MCF 10A (cell line): ENCODE data around the gene CABP2. TPM values are rescaled to one million over a fixed set of nuclear protein-coding genes. Genes with fewer than 3 reads are reported as not detected.

Source experiments
- BruUV-seq: library from RNA; stranded (reverse); fragments of 400-500 nt; replicated peaks from 2 replicates; lab custom pipeline; 2021; lab: Mats Ljungman, UMichigan
- CTCF ChIA-PET: fragments of 300-600 bp; sonication (Branson Sonifier 250); formaldehyde crosslinking; extraction: SDS; loops from one replicate; lab custom pipeline; 2021; ENCODE audit warnings: antibody characterized with exemption, inconsistent platforms; lab: Yijun Ruan, JAX
- POLR2A ChIA-PET: fragments of 300-600, 350-650 bp; sonication (Branson Sonifier 250); formaldehyde crosslinking; extraction: SDS; loops from one replicate; lab custom pipeline; 2020; ENCODE audit warnings: antibody characterized with exemption, inconsistent platforms; lab: Yijun Ruan, JAX
- DNase-seq: peaks from one replicate; pipeline ENCODE4 v3.0.0-alpha.2; 2018; ENCODE audit not compliant: unreplicated experiment
- H3K27ac Mint-ChIP-seq: one replicate; pipeline ENCODE4 v1.8.0; 2022; ENCODE audit warnings: mild to moderate bottlenecking, low read depth, mixed read lengths; ENCODE audit not compliant: unreplicated experiment
- H3K27me3 Mint-ChIP-seq: one replicate; pipeline ENCODE4 v1.8.0; 2022; ENCODE audit warnings: mixed read lengths; ENCODE audit not compliant: insufficient read depth, unreplicated experiment
- H3K36me3 Mint-ChIP-seq: one replicate; pipeline ENCODE4 v1.8.0; 2022; ENCODE audit warnings: mild to moderate bottlenecking, moderate library complexity, mixed read lengths; ENCODE audit not compliant: insufficient read depth, unreplicated experiment
- H3K4me1 Mint-ChIP-seq: one replicate; pipeline ENCODE4 v1.8.0; 2022; ENCODE audit warnings: mixed read lengths; ENCODE audit not compliant: insufficient read depth, unreplicated experiment
- H3K4me3 Mint-ChIP-seq: one replicate; pipeline ENCODE4 v1.8.0; 2022; ENCODE audit warnings: mild to moderate bottlenecking, moderate library complexity, mixed read lengths; ENCODE audit not compliant: unreplicated experiment
- H3K9me3 Mint-ChIP-seq: one replicate; pipeline ENCODE4 v1.8.0; 2022; ENCODE audit warnings: mixed read lengths; ENCODE audit not compliant: unreplicated experiment
- CTCF ChIP-seq: fragments of 200-600 bp; IDR thresholded peaks from one replicate; pipeline ENCODE4 v1.8.0; 2022; ENCODE audit warnings: antibody characterized with exemption, mild to moderate bottlenecking; ENCODE audit not compliant: unreplicated experiment
- intact Hi-C: fragments of 100-400 bp; cut with micrococcal nuclease; formaldehyde crosslinking; loops from 2 replicates; pipeline ENCODE4 v1.14.1; 2022
- total RNA-seq: library from RNA; stranded (reverse); gene quantifications from 2 replicates; pipeline ENCODE4 v1.2.3, GENCODE V29; 2022

The CABP2 gene
- total RNA-seq, 1 experiment from 2014 or later = not detected

GRCh38 chr11:67541198-67541597, 18.0 kb upstream of the CABP2 start:
- intact Hi-C loops = no loop called here
- H3K4me3 Mint-ChIP-seq = no peak overlapping the region
- no TSS peak for BruUV-seq
- TF ChIP-seq CTCF = no peak
- no peaks in the 10 kb centered on the region for H3K9me3 Mint-ChIP-seq
- no peaks in the 10 kb centered on the region for H3K4me1 Mint-ChIP-seq
- H3K27me3 Mint-ChIP-seq = no peaks in the 10 kb centered on the region
- no peak overlapping the region for H3K27ac Mint-ChIP-seq
- CTCF ChIA-PET = interaction anchor here (0.6 to 1.2 kb wide), 3 partner anchors 12 to 159 kb away, joined by 3 to 4 read pairs (median 4); no protein-coding TSS in a partner anchor
- POLR2A ChIA-PET = no interaction called here
- no peak for DNase-seq
- H3K36me3 Mint-ChIP-seq = no peaks in the 10 kb centered on the region

GRCh38 chr11:67539550-67539949, 16.3 kb upstream of the CABP2 start:
- intact Hi-C loops = no loop called here
- peaks cover 2% of the 10 kb centered on the region for H3K9me3 Mint-ChIP-seq

GRCh38 chr11:67538823-67539505, 15.7 kb upstream of the CABP2 start:
- intact Hi-C loops = no loop called here
- no peaks in the 10 kb centered on the region for H3K27me3 Mint-ChIP-seq
- TF ChIP-seq CTCF = no peak
- no peak overlapping the region for H3K4me3 Mint-ChIP-seq
- peaks cover 8% of the 10 kb centered on the region for H3K9me3 Mint-ChIP-seq
- ChIA-PET CTCF (interaction anchor here (0.6 to 0.7 kb wide), 2 partner anchors 45 to 46 kb away, joined by 3 read pairs; no protein-coding TSS in a partner anchor), POLR2A (no interaction called here)
- H3K27ac Mint-ChIP-seq = no peak overlapping the region
- no peaks in the 10 kb centered on the region for H3K4me1 Mint-ChIP-seq
- no peaks in the 10 kb centered on the region for H3K36me3 Mint-ChIP-seq
- no peak for DNase-seq
- BruUV-seq = no TSS peak

More at GRCh38 chr11:67539550-67539949, 16.3 kb upstream of the CABP2 start:
- ChIA-PET POLR2A (no interaction called here), CTCF (interaction anchor here (0.8 kb wide), 1 partner anchor 138 kb away, joined by 4 read pairs; no protein-coding TSS in a partner anchor)
- no peak for TF ChIP-seq CTCF
- no peaks in the 10 kb centered on the region for H3K4me1 Mint-ChIP-seq
- no peaks in the 10 kb centered on the region for H3K27me3 Mint-ChIP-seq
- no peak overlapping the region for H3K4me3 Mint-ChIP-seq
- BruUV-seq = no TSS peak
- no peak overlapping the region for H3K27ac Mint-ChIP-seq
- H3K36me3 Mint-ChIP-seq = no peaks in the 10 kb centered on the region
- DNase-seq = no peak

- TF ChIP-seq CTCF = no peak
- DNase-seq = no peak
- no TSS peak for BruUV-seq
- no peaks in the 10 kb centered on the region for H3K4me1 Mint-ChIP-seq
- H3K27me3 Mint-ChIP-seq = no peaks in the 10 kb centered on the region
- ChIA-PET POLR2A (no interaction called here), CTCF (interaction anchor here (0.7 kb wide), 1 partner anchor 47 kb away, joined by 3 read pairs; no protein-coding TSS in a partner anchor)
- no peak overlapping the region for H3K27ac Mint-ChIP-seq
- H3K9me3 Mint-ChIP-seq = peaks cover 13% of the 10 kb centered on the region
- no peak overlapping the region for H3K4me3 Mint-ChIP-seq
- intact Hi-C loops = no loop called here
- no peaks in the 10 kb centered on the region for H3K36me3 Mint-ChIP-seq
Observed at GRCh38 chr11:67538306-67538705, 15.1 kb upstream of the CABP2 start.
